Colonic mucosa (tissue), 4 donors: ENCODE results near the gene EMP2. TPM values are rescaled to one million over a fixed set of nuclear protein-coding genes. Genes with fewer than 3 reads are reported as not detected.

Experiments
- DNase-seq: peaks from one replicate; pipeline ENCODE4 v3.0.0-alpha.2; 2020
- H3K27ac ChIP-seq: fragments of 200-600 bp; one replicate; pipeline ENCODE4 v1.8.0; 2021
- H3K27me3 ChIP-seq: fragments of 200-600 bp; one replicate; pipeline ENCODE4 v1.8.0; 2021
- H3K36me3 ChIP-seq: fragments of 200-600 bp; one replicate; pipeline ENCODE4 v1.8.0; 2021
- H3K4me1 ChIP-seq: fragments of 200-600 bp; one replicate; pipeline ENCODE4 v1.8.0; 2021; ENCODE audit warnings: mild to moderate bottlenecking
- H3K4me3 ChIP-seq: fragments of 200-600 bp; one replicate; pipeline ENCODE4 v1.8.0; 2021
- H3K9ac ChIP-seq, 2 donors: one replicate each; pipeline ENCODE4 v1.7.0; 2013; ENCODE audit warnings: control low read depth in 2 of 2, low read depth in 2 of 2, low read length in 2 of 2
- H3K9me3 ChIP-seq: fragments of 200-600 bp; one replicate; pipeline ENCODE4 v1.8.0; 2021
- CTCF ChIP-seq: fragments of 200-600 bp; IDR thresholded peaks from one replicate; pipeline ENCODE4 v1.8.0; 2022; ENCODE audit warnings: antibody characterized with exemption, mild to moderate bottlenecking
- intact Hi-C: fragments of 100-400 bp; cut with DNase I; formaldehyde crosslinking; loops from one replicate; pipeline ENCODE4 v1.14.1; 2022
- total RNA-seq, 2 donors: library from RNA; stranded (reverse); fragmentation: NEBNext Ultra II Directional in 1 of 2; extraction: Animal tissue kit (Norgen Biotek cat#: 25700) in 1 of 2; gene quantifications; one replicate each; pipeline ENCODE4 v1.2.1, GENCODE V29; 2021
- donor health status: healthy.
- donor health status: DM: no; HTN: no; CAD: no.
- donor health status: DM: no; HTN: no; CAD: no.

EMP2 gene
- total RNA-seq, 2 donors from 2014 or later = 113 to 133 TPM

- H3K36me3 ChIP-seq = no peaks in the 10 kb centered on the region
- H3K9me3 ChIP-seq = no peaks in the 10 kb centered on the region
- no peak for TF ChIP-seq CTCF
- intact Hi-C loops = no loop called here
- H3K27me3 ChIP-seq = no peaks in the 10 kb centered on the region
- no peak overlapping the region for H3K27ac ChIP-seq
- no peak overlapping the region for H3K9ac ChIP-seq
- H3K4me3 ChIP-seq = no peak overlapping the region
- no peak for DNase-seq
- H3K4me1 ChIP-seq = no peaks in the 10 kb centered on the region
Measured at GRCh38 chr16:10501016-10501607, 79.3 kb downstream of the EMP2 start.

GRCh38 chr16:10500582-10500981, 79.8 kb downstream of the EMP2 start:
- no peak overlapping the region for H3K4me3 ChIP-seq
- no peaks in the 10 kb centered on the region for H3K27me3 ChIP-seq
- intact Hi-C loops = no loop called here

GRCh38 chr16:10497132-10498101, 83.0 kb downstream of the EMP2 start:
- intact Hi-C loops = no loop called here
- no peak for TF ChIP-seq CTCF
- Histone ChIP-seq H3K36me3 (no peaks in the 10 kb centered on the region), H3K27ac (no peak overlapping the region), H3K9me3 (no peaks in the 10 kb centered on the region), H3K9ac (no peak overlapping the region), H3K4me3 (no peak overlapping the region), H3K27me3 (no peaks in the 10 kb centered on the region), H3K4me1 (no peaks in the 10 kb centered on the region)
- no peak for DNase-seq

More at GRCh38 chr16:10500582-10500981, 79.8 kb downstream of the EMP2 start:
- Histone ChIP-seq H3K9ac (no peak overlapping the region), H3K36me3 (no peaks in the 10 kb centered on the region), H3K27ac (no peak overlapping the region), H3K9me3 (no peaks in the 10 kb centered on the region), H3K4me1 (no peaks in the 10 kb centered on the region)
- TF ChIP-seq CTCF = no peak
- DNase-seq = no peak

- H3K9ac ChIP-seq = no peak overlapping the region
- no peaks in the 10 kb centered on the region for H3K36me3 ChIP-seq
- no peak overlapping the region for H3K4me3 ChIP-seq
- no peak for DNase-seq
- H3K4me1 ChIP-seq = no peaks in the 10 kb centered on the region
- intact Hi-C loops = no loop called here
- TF ChIP-seq CTCF = no peak
- H3K27ac ChIP-seq = no peak overlapping the region
- H3K27me3 ChIP-seq = no peaks in the 10 kb centered on the region
- H3K9me3 ChIP-seq = no peaks in the 10 kb centered on the region
Measured at GRCh38 chr16:10495031-10495345, 85.4 kb downstream of the EMP2 start.

- Histone ChIP-seq H3K4me1 (no peaks in the 10 kb centered on the region), H3K9ac (no peak overlapping the region), H3K9me3 (no peaks in the 10 kb centered on the region), H3K4me3 (no peak overlapping the region), H3K27me3 (no peaks in the 10 kb centered on the region), H3K36me3 (no peaks in the 10 kb centered on the region), H3K27ac (no peak overlapping the region)
- DNase-seq = no peak
- TF ChIP-seq CTCF = no peak
- intact Hi-C loops = no loop called here
Measured at GRCh38 chr16:10494343-10495030, 85.9 kb downstream of the EMP2 start.
